Calu3 (cell line): Measurements from ENCODE around the gene KXD1. TPM values are rescaled to one million over a fixed set of nuclear protein-coding genes. Genes with fewer than 3 reads are reported as not detected.
A peak's percentile ranks its signal among the peaks of the same experiment; 100 is the strongest.

Source experiments
- BruUV-seq: library from RNA; stranded (reverse); fragments of 400-500 nt; replicated peaks from 2 replicates; lab custom pipeline; 2021; lab: Mats Ljungman, UMichigan
- CTCF ChIA-PET: fragments of 300-600 bp; sonication (Branson Sonifier 250); formaldehyde crosslinking; loops from one replicate; lab custom pipeline; 2022; ENCODE audit warnings: antibody characterized with exemption; lab: Charles Lee
- DNase-seq: peaks from one replicate; pipeline ENCODE4 v3.0.0; 2022
- H3K27ac Mint-ChIP-seq: one replicate; pipeline ENCODE4 v1.8.0; 2022; ENCODE audit warnings: mixed read lengths; ENCODE audit not compliant: unreplicated experiment
- H3K27me3 Mint-ChIP-seq: one replicate; pipeline ENCODE4 v1.8.0; 2022; ENCODE audit warnings: mixed read lengths; ENCODE audit not compliant: unreplicated experiment
- H3K36me3 Mint-ChIP-seq: one replicate; pipeline ENCODE4 v1.8.0; 2022; ENCODE audit warnings: mild to moderate bottlenecking, moderate library complexity, mixed read lengths; ENCODE audit not compliant: insufficient read depth, unreplicated experiment
- H3K4me1 Mint-ChIP-seq: one replicate; pipeline ENCODE4 v1.8.0; 2022; ENCODE audit warnings: mild to moderate bottlenecking, low read depth, mixed read lengths; ENCODE audit not compliant: unreplicated experiment
- H3K4me3 Mint-ChIP-seq: one replicate; pipeline ENCODE4 v1.8.0; 2022; ENCODE audit warnings: mild to moderate bottlenecking, low read depth, moderate library complexity, mixed read lengths; ENCODE audit not compliant: unreplicated experiment
- H3K9me3 Mint-ChIP-seq: one replicate; pipeline ENCODE4 v1.8.0; 2022; ENCODE audit warnings: low read depth, mixed read lengths; ENCODE audit not compliant: unreplicated experiment
- intact Hi-C: fragments of 100-400 bp; cut with micrococcal nuclease; formaldehyde crosslinking; loops from one replicate; pipeline ENCODE4 v1.10.0; 2022; ENCODE audit not compliant: unreplicated experiment
- total RNA-seq: library from RNA; stranded (reverse); gene quantifications from 2 replicates; pipeline ENCODE4 v1.2.3, GENCODE V29; 2022
- TF ChIP-seq, protein P1 (sequence below): fragments of 200-600 bp; IDR thresholded peaks from one replicate; pipeline ENCODE4 v1.8.0; 2022; ENCODE audit warnings: antibody characterized with exemption; ENCODE audit not compliant: unreplicated experiment

The KXD1 gene
- total RNA-seq, 1 experiment from 2014 or later = 61.5 TPM

DNA sequence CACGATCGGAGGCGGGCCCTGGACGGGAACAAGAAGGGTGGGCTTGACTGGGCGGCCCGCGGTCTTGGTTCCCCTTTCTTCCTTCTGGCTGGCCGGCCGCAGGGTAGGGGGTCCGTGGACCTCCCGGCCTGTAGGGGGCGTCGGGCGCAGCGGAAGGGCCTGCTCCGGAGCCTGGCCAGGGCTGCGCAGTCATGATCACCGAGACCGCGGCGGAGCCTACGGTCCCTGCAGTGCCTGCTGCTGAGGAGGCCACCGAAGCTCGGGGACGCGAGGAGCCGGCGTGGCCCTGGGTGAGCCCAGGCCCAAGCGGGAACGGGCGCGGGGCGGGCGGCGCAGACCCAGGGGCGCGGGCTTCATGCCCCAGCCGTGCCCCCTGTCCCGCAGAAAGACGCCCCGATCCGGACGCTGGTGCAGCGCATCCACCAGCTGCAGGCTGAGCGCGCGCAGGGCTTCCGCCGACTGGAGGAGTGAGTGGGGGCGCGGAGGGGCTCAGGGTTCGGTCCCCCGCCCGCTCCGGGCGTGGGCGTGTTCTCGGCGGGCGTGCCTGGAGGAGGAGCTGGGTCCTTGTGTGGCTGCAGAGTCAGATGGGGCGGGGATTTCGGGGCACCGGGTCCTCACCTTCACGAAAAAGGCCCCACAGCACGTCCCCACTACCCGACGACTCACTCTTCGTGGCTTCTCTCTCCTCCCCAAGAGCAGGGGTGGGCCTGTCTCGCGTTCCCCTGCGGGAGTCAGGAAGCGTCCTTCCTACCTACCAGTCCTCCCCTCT is 31.1 kb downstream of the KXD1 start, which contains the start of gene REX1BD:
Gene REX1BD, plus strand, starts transcription at position 188 of the 769 bp plus-strand sequence. Its CDS starts 4 bp downstream, at position 192.
- peaks cover 10% of the 10 kb centered on the region for H3K4me1 Mint-ChIP-seq
- H3K27ac Mint-ChIP-seq = no peak within 1 kb of the TSS
- CTCF ChIA-PET = interaction anchor here (0.6 to 1.3 kb wide), 4 partner anchors 9 to 68 kb away, joined by 3 to 8 read pairs (median 4); partner anchors contain the start of gene UBA52
- no TSS peak for BruUV-seq
- DNase-seq = peak; percentile 79
- intact Hi-C loops = no loop called here
- no peaks in the 10 kb centered on the region for H3K27me3 Mint-ChIP-seq
- H3K36me3 Mint-ChIP-seq = peaks cover 20% of the 10 kb centered on the region
- H3K9me3 Mint-ChIP-seq = no peaks in the 10 kb centered on the region
- H3K4me3 Mint-ChIP-seq = peak within 1 kb of the TSS; percentile 76
- TF ChIP-seq, protein P1, sequence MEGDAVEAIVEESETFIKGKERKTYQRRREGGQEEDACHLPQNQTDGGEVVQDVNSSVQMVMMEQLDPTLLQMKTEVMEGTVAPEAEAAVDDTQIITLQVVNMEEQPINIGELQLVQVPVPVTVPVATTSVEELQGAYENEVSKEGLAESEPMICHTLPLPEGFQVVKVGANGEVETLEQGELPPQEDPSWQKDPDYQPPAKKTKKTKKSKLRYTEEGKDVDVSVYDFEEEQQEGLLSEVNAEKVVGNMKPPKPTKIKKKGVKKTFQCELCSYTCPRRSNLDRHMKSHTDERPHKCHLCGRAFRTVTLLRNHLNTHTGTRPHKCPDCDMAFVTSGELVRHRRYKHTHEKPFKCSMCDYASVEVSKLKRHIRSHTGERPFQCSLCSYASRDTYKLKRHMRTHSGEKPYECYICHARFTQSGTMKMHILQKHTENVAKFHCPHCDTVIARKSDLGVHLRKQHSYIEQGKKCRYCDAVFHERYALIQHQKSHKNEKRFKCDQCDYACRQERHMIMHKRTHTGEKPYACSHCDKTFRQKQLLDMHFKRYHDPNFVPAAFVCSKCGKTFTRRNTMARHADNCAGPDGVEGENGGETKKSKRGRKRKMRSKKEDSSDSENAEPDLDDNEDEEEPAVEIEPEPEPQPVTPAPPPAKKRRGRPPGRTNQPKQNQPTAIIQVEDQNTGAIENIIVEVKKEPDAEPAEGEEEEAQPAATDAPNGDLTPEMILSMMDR = peak; percentile 70

GRCh38 chr19:18589380-18590272 is 32.0 kb downstream of the KXD1 start:
- Mint-ChIP-seq H3K36me3 (peaks cover 20% of the 10 kb centered on the region), H3K4me3 (peak overlapping the region; percentile 76), H3K27ac (peak overlapping the region; percentile 76), H3K27me3 (no peaks in the 10 kb centered on the region), H3K4me1 (peaks cover 10% of the 10 kb centered on the region), H3K9me3 (no peaks in the 10 kb centered on the region)
- TF ChIP-seq, protein P1 = no peak
- DNase-seq = peak; percentile 67
- intact Hi-C loops = no loop called here
- CTCF ChIA-PET = interaction anchor here (0.6 to 1.3 kb wide), 4 partner anchors 8 to 69 kb away, joined by 3 to 8 read pairs (median 4); partner anchors contain the start of gene UBA52
- no TSS peak for BruUV-seq

- H3K9me3 Mint-ChIP-seq = no peaks in the 10 kb centered on the region
- TSS peak; percentile 55 for BruUV-seq
- CTCF ChIA-PET = no interaction called here
- peak overlapping the region; percentile 76 for H3K4me3 Mint-ChIP-seq
- H3K4me1 Mint-ChIP-seq = peaks cover 10% of the 10 kb centered on the region
- intact Hi-C loops = no loop called here
- H3K27me3 Mint-ChIP-seq = no peaks in the 10 kb centered on the region
- H3K36me3 Mint-ChIP-seq = peaks cover 20% of the 10 kb centered on the region
- DNase-seq = no peak
- H3K27ac Mint-ChIP-seq = peak overlapping the region; percentile 76
- TF ChIP-seq, protein P1 = no peak
These were observed 32.9 kb downstream of the KXD1 start for GRCh38 chr19:18590273-18591272.
